Medulla oblongata (tissue), 1 donor: ENCODE results near the gene TLE4.
"Not testable (repeated sequence)": the region's sequence is repeated elsewhere in the genome, so short reads cannot be mapped to it uniquely, and the experiment has no call there.

Source experiments
- DNase-seq: peaks from one replicate; pipeline ENCODE4 v3.0.0-alpha.2; 2015; ENCODE audit errors: extremely low spot score

The TLE4 gene

GRCh38 chr9:79571309-79572031 lies at the start of gene TLE4:
Gene TLE4, plus strand, starts transcription at chr9:79571965. Its CDS starts 826 bp downstream, at chr9:79572791.
- DNase-seq, result peak; percentile 100

DNA sequence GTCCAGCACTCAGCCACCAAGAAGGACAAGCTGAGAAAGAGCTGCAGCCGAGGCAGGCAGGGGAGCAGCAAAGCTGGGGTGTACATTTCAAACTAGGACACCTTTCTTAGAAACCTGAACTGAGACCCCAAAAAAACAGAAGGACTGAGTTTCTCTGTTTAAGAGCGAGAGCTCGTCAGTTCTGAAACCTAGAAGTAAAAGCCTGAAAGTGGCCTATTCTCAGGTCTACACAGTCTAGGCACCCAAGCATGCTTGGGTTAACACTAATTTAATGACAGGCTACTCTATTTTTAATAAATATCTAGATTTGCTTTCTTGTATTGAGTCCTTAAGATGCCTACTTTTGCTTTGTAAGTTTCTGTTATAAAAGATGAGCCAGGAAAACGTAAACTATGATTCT lies 49.0 kb upstream of the TLE4 start:
- no peak for DNase-seq

DNA sequence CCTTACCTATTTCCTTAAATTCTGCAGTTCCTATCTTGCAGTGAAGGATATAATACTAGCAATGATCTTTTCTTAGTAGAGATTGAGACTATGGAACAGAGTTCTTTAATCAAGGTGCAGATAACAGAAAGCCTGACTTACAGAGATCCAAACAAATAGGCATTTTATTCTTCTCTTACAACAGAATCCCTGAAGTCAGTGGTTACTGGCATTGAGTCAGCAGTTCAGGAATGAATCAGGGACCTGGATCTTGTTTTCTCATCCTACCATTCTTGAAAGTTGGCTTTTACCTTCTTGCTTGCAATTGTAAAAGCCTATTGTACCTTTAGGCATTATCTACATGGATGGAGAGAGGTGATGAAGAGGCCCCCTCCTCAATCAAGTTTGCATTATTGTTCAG lies 47.5 kb upstream of the TLE4 start:
- DNase-seq, result no peak

GRCh38 chr9:79526149-79526672 lies 45.6 kb upstream of the TLE4 start:
- DNase-seq, result no peak

DNA sequence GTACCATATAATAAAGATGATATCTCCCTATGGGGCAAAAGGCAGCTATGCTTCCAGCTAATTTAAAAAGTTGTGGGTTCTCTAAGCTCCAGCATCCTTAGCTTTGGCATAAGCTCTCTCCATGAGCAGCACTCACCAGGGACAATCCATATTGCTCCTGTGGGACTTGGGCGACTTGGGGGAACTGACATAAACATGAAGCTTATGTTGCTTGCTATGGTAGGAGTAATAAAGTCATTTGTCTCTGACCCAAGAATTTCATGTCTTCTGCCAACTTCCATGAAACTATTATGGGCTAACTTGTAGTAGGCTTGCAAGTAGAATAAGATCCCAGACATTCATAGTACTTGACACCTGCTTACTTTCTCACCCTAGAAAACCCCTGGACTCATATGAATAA lies 36.2 kb upstream of the TLE4 start:
- DNase-seq, result no peak

DNA sequence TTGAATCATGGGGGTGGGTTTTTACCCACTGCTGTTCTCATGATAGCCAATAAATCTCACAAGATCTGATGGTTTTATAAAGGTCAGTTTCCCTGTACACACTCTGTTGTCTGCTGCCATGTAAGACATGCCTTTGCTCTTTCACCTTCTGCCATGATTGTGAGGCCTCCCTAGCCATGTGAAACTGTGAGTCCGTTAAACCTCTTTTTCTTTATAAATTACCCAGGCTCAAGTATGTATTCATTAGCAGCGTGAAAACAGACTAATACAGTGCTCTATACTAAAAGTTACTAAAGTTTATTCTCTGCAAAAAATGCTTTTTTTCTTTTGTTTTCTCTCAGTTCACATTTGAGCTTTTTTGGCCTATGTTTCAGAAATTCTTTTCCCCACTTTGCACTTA lies 33.9 kb upstream of the TLE4 start:
- no peak for DNase-seq

DNA sequence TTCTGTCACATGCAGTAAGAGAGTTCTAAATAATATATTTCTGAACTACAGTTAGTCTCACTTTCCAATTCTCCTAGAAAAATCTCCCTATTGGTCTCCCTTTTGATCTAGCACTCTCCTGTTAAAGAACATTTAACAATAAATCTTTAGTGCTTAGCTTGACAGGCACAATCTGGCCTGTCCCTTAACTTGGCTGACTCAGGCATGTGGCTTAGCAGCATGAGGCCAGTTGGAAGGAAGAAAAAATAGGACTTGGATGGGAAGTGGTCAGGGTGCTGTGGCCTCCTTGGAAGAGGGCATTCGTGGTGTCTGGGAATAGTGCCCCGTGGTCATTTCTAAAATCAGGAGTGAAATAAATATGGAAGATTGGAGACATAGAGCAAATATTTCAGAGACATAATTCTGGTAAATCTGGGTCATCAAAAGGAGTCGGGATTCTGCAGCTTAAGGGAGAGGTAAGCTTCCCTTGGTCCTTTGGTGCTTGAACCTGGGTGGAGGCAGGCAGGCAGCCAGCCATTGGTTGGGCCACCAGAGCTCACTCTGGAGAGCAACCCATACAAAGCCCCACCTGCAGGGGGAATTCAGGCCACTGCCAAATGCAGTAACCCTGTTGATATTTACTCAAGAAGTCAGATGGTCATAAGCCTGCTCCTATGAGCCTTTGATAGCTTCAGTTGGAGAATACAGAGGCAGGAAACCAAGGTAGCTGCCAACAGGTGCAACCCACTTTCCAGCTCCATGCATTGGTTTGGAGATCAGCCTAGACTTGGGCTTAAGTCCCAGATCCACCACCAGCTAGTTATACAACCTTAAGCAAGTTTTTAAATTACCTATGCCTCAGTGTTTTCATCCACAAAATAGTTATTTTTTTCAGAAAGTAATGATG lies 28.8 kb upstream of the TLE4 start:
- no peak for DNase-seq

DNA sequence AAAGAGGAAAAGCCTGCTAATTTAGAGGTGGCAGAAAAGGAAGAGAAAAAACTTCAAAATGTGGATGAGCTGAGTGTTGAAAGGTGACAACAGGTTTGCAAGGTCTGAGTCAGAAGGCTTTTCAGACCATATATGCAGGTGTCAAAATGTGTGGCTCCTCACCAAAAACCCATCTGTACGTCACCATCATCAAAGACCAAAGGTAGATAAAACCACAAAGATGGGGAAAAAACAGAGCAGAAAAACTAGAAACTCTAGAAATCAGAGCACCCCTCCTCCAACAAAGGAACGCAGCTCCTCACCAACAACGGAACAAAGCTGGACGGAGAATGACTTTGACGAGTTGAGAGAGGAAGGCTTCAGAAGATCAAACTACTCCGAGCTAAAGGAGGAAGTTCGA lies 27.4 kb upstream of the TLE4 start:
- DNase-seq, result not testable (repeated sequence)

DNA sequence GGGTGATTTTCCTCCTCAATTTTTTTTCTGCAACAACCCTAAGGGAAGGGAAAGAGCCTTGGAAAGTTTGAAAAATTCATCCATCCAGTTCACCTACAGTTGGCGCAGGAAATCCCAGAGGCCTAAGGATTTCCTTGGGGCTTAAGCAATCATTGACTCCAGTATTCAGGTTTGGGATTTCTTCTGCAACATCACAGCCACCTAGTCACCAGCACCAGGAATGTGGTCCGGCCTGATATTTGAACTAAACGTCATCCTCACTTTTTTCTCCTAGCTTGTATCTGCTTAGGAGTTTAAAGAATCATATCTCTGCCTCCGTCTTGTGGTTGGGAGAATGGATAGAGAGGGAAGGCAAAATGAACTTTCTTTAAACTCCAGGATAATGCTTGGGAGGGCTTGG lies 20.2 kb upstream of the TLE4 start:
- DNase-seq, result no peak

- DNase-seq, result peak; percentile 19
These were observed 19.8 kb upstream of the TLE4 start for GRCh38 chr9:79551994-79552393.

DNA sequence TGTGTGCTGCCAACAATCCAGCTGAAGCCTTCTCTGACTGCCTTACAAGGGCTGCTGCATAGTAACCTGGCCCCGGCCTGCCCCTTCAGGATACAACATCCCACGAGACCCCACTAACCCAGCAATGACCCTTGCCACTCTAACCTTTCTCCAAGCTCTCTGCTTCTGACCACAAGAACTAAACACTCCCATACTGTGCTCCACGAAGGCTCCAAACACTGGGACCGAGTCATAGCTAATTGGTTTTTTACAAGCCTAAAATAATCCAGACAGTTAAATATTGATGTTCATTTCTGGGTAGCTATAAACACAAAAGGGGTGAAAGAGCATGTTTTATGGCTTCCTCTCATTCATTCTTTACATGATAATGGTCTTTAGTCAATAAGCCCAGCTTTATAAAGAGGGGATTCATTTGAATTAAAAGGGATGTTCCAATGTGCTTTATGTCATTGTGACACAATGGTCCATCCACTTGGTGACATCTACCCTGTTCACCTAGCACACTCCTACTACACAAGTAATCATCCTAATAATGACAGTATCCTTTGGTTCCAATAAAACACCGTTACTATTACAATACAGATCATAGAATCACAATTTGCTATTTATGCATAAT lies 16.2 kb upstream of the TLE4 start:
- no peak for DNase-seq

DNA sequence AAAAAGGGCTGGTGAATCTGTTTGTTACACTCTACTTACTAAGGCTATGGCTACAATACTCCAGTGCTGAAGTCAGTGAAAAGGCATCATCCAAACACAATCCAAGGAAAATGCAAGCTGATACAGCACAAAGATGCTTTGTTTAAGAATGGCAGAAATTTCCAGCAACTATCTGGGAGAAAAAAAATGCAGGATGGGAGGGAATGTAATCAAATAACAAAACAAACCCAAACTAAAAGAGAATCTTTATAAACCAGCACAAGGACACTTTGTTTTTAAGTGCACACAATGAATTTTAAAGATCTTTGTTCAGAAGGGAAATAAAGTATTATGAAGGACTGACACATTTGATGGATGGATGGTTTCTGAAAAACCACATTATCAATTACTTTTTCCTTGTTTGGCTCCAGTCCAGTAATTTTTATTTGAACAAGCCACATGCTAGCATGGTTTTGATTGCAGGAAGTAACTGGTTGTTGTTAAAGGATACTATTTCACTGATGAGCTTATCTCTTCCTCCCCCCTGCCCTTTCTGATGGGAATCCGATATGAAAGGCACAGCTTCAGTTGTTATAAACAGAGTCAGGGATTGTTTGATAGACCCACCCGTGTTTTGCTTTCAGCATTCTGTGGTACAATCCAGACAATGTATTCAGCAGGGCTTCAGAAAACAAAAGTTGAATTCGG lies 12.1 kb upstream of the TLE4 start:
- peak; percentile 91 for DNase-seq

- no peak for DNase-seq
These were observed 8.9 kb upstream of the TLE4 start for GRCh38 chr9:79562749-79563386.

DNA sequence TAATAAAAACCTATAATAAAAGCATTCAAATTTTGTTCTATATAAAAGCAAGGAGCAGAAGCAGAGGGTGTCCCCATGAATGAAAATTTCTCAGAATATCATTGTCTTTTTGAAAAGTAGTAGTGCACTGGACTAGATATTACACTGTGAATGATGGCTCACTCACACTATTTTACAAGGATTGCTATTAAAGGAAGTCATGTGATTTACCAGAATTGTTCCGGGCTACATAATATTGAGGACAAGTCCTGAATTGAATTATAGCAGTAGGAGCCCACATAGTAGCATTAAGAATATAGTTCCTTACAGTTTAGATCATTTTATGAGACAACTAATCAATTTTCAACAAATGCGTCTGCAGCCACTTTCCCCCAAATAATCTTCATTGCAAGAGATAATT lies 7.7 kb upstream of the TLE4 start:
- no peak for DNase-seq

DNA sequence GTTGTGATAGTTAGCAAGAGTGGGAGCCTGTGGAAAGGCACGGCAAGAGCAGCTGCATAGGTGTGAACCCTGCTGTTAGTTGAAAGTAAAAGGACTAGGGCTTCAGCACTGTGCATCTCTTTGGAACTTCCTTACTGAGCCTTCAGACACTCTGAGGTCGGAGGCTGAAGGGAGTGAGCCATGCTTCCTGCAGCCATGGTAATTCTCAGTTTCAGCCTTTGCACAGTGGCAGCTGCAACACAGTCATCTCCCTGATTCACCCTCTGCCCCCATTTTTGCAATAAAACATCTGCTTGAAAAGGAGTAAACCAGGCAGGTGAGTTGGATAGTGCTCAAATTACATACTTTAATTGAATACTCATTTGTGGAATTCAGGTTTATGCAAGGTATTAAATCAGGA lies 6.5 kb upstream of the TLE4 start:
- no peak for DNase-seq

- no peak for DNase-seq
These were observed 4.1 kb upstream of the TLE4 start for GRCh38 chr9:79567671-79568098.

DNA sequence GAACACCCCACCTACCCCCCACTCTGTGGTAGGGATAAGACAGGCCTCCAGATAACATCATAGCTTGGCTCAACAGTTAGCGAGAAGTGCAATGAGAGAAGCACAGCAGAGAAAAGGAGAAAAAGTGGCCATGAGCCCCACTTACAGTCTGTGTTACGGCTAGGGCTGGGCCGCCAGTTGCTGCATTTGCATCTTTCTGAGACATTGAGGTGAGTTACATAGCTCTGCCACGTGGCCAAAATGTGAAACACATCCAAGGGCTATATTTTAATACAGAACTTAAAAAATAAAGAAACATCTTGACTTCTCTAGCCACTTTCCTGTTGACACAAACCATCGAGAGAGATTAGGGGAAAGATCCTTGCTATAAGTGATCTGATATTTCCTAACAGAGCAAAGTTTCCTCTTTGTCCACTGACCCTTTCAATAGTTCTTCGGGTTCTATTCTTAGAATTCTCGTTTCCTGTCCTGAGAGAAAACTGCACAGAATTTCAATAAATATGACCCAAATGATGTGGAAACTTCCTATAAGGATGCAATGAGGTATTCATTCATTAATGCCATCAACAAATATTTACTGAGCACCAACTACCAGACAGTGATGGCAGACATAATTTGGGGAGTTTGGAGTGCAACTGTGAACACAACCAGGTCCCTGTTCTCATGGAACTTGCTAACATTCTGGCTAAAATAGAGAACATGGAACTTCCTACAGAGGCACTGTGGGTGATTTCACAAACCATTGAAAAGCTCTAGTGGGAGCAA lies 3.2 kb upstream of the TLE4 start:
- peak; percentile 54 for DNase-seq

DNA sequence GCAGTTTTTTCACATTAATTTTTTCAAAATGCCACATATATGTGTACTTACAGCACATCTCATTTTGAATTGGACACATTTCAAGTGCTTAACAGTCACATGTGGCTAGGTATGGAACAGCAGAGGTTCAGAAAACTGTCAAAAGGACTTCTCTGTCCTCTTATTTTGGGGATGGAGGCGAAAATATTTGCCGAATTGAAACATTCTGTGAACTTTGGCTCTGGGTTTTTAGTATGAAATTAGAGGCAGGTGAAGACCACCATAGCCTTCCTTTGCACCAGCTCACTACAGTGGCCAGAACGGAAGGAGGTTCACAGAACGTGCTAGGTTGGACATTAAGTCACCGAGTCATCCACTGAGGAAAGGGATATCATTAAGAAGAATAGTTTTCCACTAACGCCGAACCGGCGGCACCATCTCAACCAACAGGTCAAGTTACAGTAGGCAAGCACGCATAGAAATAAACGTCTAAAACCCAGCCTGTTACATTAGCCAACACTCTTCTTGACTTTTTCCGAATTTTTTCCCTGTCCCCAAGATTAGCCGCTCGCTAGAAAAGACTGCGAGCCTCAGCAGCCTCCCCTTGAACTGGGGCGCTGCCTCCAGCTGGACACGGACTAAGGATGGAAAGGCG lies 1.8 kb upstream of the TLE4 start:
- no peak for DNase-seq

- peak; percentile 55 for DNase-seq
These were observed 1.1 kb upstream of the TLE4 start for GRCh38 chr9:79570448-79571308.
